HCT116 (cell line): ENCODE data around the gene TNRC6B. TPM values are rescaled to one million over a fixed set of nuclear protein-coding genes. Genes with fewer than 3 reads are reported as not detected.

Experiments
- ATAC-seq: fragments of 200-7000 bp; cut with Tn5 transposase; 2 replicates; pipeline ENCODE4 v1.9.1; 2020; ENCODE audit warnings: mild to moderate bottlenecking, moderate library complexity
- BruUV-seq: library from RNA; stranded (reverse); fragments of 400-500 nt; replicated peaks from 2 replicates; lab custom pipeline; 2021; lab: Mats Ljungman, UMichigan
- CTCF ChIA-PET: fragments of 300-600 bp; sonication (Branson Sonifier 250); formaldehyde crosslinking; loops from one replicate; lab custom pipeline; 2021; ENCODE audit warnings: antibody characterized with exemption; lab: Charles Lee
- POLR2A ChIA-PET: fragments of 300-600, 350-600 bp; sonication (Branson Sonifier 250); formaldehyde crosslinking; loops from one replicate; lab custom pipeline; 2021; ENCODE audit warnings: antibody characterized with exemption; lab: Charles Lee
- RAD21 ChIA-PET, 2 experiments: fragments of 300-600 bp; sonication (Branson Sonifier 250); formaldehyde crosslinking; loops; one replicate each; lab custom pipeline; 2023; ENCODE audit warnings: low total read pairs in 2 of 2; ENCODE audit not compliant: uncharacterized antibody in 2 of 2, unreplicated experiment in 2 of 2, low non-redundant PET in 1 of 2; lab: Charles Lee
- DNase-seq: peaks from one replicate; pipeline ENCODE4 v3.0.0-alpha.2; 2010; ENCODE audit warnings: low read depth, low spot score
- H2AFZ ChIP-seq: fragments of 200-600 bp; shearing (Covaris generic), sonication (generic); 2 replicates; pipeline ENCODE4 v1.6.1; 2017; ENCODE audit warnings: low read depth, mixed run types, mixed read lengths, antibody characterized with exemption, low read length; ENCODE audit not compliant: poor library complexity, severe bottlenecking
- H3K27ac ChIP-seq: 2 replicates; pipeline ENCODE4 v1.5.1; 2012; ENCODE audit warnings: low read depth, low read length
- H3K27me3 ChIP-seq: fragments of 200-600 bp; sonication (generic); 2 replicates; pipeline ENCODE4 v1.6.1; 2016; ENCODE audit warnings: mixed run types, low read length, mixed read lengths; ENCODE audit not compliant: insufficient read depth
- H3K36me3 ChIP-seq, 2 experiments: fragments of 200-500 bp in 1 of 2; fragments of 200-600 bp in 1 of 2; sonication (Bioruptor generic) in 1 of 2; sonication (generic) in 1 of 2; 2 replicates each; pipeline versions ENCODE4 v1.5.1 to v1.6.1; 2014 to 2016; ENCODE audit warnings: low read length in 2 of 2, inconsistent platforms in 1 of 2, mixed read lengths in 1 of 2, mixed run types in 1 of 2; ENCODE audit not compliant: insufficient read depth in 2 of 2, control insufficient read depth in 1 of 2
- H3K4me1 ChIP-seq, 2 experiments: fragments of 200-600 bp in 1 of 2; sonication (generic) in 1 of 2; 2 replicates each; pipeline versions ENCODE4 v1.5.1 to v1.6.1; 2012 to 2017; ENCODE audit warnings: low read length in 2 of 2, inconsistent platforms in 1 of 2, mild to moderate bottlenecking in 1 of 2, mixed read lengths in 1 of 2, mixed run types in 1 of 2, moderate library complexity in 1 of 2; ENCODE audit not compliant: insufficient read depth in 2 of 2, control insufficient read depth in 1 of 2
- H3K4me2 ChIP-seq: fragments of 200-600 bp; sonication (generic); 2 replicates; pipeline ENCODE4 v1.6.1; 2017; ENCODE audit warnings: mixed run types, low read length, mixed read lengths
- H3K4me3 ChIP-seq, 2 experiments: fragments of 200-600 bp in 1 of 2; sonication (generic) in 1 of 2; replicated peaks in 1 of 2; 2 replicates each; pipeline ENCODE4 v1.5.1; 2011 to 2016; ENCODE audit warnings: low read length in 2 of 2, control low read depth in 1 of 2, low read depth in 1 of 2, mild to moderate bottlenecking in 1 of 2, mixed read lengths in 1 of 2, mixed run types in 1 of 2
- H3K79me2 ChIP-seq: fragments of 200-600 bp; sonication (generic); 2 replicates; pipeline ENCODE4 v1.6.1; 2017; ENCODE audit warnings: mild to moderate bottlenecking, mixed run types, low read length, moderate library complexity, mixed read lengths; ENCODE audit not compliant: insufficient read depth
- H3K9ac ChIP-seq: fragments of 200-600 bp; sonication (generic); 2 replicates; pipeline ENCODE4 v1.6.1; 2016; ENCODE audit warnings: low read length, mixed read lengths
- H3K9me2 ChIP-seq: fragments of 200-600 bp; sonication (generic), shearing (Covaris generic); 2 replicates; pipeline ENCODE4 v1.6.1; 2017; ENCODE audit warnings: mixed run types, mild to moderate bottlenecking, moderate library complexity; ENCODE audit not compliant: insufficient read depth
- H3K9me3 ChIP-seq, 2 experiments: fragments of 200-500 bp in 1 of 2; fragments of 200-600 bp in 1 of 2; sonication (Bioruptor generic) in 1 of 2; sonication (generic) in 1 of 2; 2 replicates each; pipeline ENCODE4 v1.6.1; 2014 to 2017; ENCODE audit warnings: low read length in 2 of 2, mixed read lengths in 2 of 2, inconsistent platforms in 1 of 2, low read depth in 1 of 2, mild to moderate bottlenecking in 1 of 2, mixed run types in 1 of 2, moderate library complexity in 1 of 2; ENCODE audit not compliant: control insufficient read depth in 1 of 2, insufficient read depth in 1 of 2
- H4K20me1 ChIP-seq: fragments of 200-600 bp; sonication (generic), shearing (Covaris generic); 2 replicates; pipeline ENCODE4 v1.6.1; 2017; ENCODE audit warnings: mixed run types, mild to moderate bottlenecking, moderate library complexity; ENCODE audit not compliant: insufficient read depth
- ATF3 ChIP-seq: IDR thresholded peaks from 2 replicates; pipeline ENCODE4 v1.6.1; 2012
- EGR1 ChIP-seq: IDR thresholded peaks from 2 replicates; pipeline ENCODE4 v1.6.1; 2012; ENCODE audit warnings: low read depth
- EZH2 ChIP-seq: fragments of 200-600 bp; sonication (generic); IDR thresholded peaks from 2 replicates; pipeline ENCODE4 v1.6.1; 2017; ENCODE audit warnings: antibody characterized with exemption, mixed run types
- EZH2phosphoT487 ChIP-seq: fragments of 200-600 bp; IDR thresholded peaks from 2 replicates; pipeline ENCODE4 v1.6.1; 2018; ENCODE audit warnings: antibody characterized with exemption, borderline replicate concordance
- JUND ChIP-seq: IDR thresholded peaks from 2 replicates; pipeline ENCODE4 v1.6.1; 2012
- RAD21 ChIP-seq: IDR thresholded peaks from 2 replicates; pipeline ENCODE4 v1.6.1; 2012; ENCODE audit warnings: low read depth, mild to moderate bottlenecking
- SIN3A ChIP-seq: IDR thresholded peaks from 2 replicates; pipeline ENCODE4 v1.6.1; 2012; ENCODE audit warnings: low read depth
- SP1 ChIP-seq: IDR thresholded peaks from 2 replicates; pipeline ENCODE4 v1.6.1; 2012; ENCODE audit warnings: low read depth
- SRF ChIP-seq: IDR thresholded peaks from 2 replicates; pipeline ENCODE4 v1.6.1; 2012; ENCODE audit warnings: low read depth
- TCF7L2 ChIP-seq: IDR thresholded peaks from 2 replicates; pipeline ENCODE4 v1.7.0; 2011; ENCODE audit warnings: borderline replicate concordance, inconsistent platforms; ENCODE audit not compliant: insufficient read depth, insufficient read length; ENCODE audit errors: extremely low read depth
- intact Hi-C: fragments of 100-400 bp; cut with micrococcal nuclease; formaldehyde crosslinking; loops from 2 replicates; pipeline ENCODE4 v1.10.0; 2022
- total RNA-seq: library from RNA; stranded (reverse); gene quantifications from one replicate; pipeline ENCODE4 v1.2.1, GENCODE V29; 2021; ENCODE audit not compliant: unreplicated experiment
- TF ChIP-seq, protein P1 (sequence below): IDR thresholded peaks from 2 replicates; pipeline ENCODE4 v1.6.1; 2011; ENCODE audit warnings: mild to moderate bottlenecking, low read length, moderate library complexity; ENCODE audit not compliant: insufficient replicate concordance; ENCODE audit errors: extremely low read depth

TNRC6B gene
- total RNA-seq, 1 experiment from 2014 or later = 29.8 TPM

DNA sequence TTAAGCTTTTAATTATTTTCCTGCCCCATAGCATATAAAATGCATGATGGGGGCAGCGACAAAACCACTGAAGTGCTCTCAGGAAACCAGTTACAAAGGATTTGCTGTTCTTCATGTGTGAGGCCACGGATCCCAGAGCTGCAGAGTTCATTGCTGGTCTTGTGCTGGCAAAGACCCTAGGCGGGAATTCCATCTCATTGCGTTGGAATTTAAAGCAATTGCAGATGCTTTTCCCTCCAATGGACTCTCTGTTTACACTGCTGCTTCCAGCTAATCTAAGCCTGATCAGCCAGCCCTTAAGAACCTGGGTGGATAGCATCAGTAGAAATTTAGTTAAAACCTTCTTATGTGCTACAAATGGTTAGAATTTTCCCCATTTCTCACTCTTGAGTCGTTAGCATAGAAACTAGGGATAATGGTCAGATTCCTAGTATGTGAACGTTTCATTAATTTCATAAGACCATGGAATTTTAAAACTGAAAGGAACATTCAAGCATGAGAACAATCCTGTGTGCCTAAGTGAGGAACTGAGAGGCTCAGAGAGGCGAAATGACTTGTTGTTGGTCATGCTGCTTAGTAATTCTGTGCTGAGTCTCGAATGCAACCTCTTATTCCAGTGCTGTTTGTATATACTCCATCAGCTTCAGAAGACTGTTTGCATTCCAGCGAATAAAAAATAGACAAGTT lies 132.5 kb downstream of the TNRC6B start:
- no peak overlapping the region for H2AFZ ChIP-seq
- H4K20me1 ChIP-seq = no peaks in the 10 kb centered on the region
- no peaks in the 10 kb centered on the region for H3K79me2 ChIP-seq
- H3K36me3 ChIP-seq = peaks cover 21 to 30% of the 10 kb centered on the region in 2 experiments
- H3K9ac ChIP-seq = no peak overlapping the region
- ChIA-PET CTCF (no interaction called here), POLR2A (no interaction called here), RAD21 (no interaction called here)
- no peak overlapping the region for H3K27ac ChIP-seq
- H3K27me3 ChIP-seq = no peaks in the 10 kb centered on the region
- ATAC-seq (no peak), DNase-seq (no peak)
- no peaks in the 10 kb centered on the region for H3K9me2 ChIP-seq
- no peaks in the 10 kb centered on the region for H3K9me3 ChIP-seq
- BruUV-seq = no TSS peak
- no peak for TF ChIP-seq EGR1
- no peak for TF ChIP-seq TCF7L2
- TF ChIP-seq SRF = no peak
- TF ChIP-seq, protein P1, sequence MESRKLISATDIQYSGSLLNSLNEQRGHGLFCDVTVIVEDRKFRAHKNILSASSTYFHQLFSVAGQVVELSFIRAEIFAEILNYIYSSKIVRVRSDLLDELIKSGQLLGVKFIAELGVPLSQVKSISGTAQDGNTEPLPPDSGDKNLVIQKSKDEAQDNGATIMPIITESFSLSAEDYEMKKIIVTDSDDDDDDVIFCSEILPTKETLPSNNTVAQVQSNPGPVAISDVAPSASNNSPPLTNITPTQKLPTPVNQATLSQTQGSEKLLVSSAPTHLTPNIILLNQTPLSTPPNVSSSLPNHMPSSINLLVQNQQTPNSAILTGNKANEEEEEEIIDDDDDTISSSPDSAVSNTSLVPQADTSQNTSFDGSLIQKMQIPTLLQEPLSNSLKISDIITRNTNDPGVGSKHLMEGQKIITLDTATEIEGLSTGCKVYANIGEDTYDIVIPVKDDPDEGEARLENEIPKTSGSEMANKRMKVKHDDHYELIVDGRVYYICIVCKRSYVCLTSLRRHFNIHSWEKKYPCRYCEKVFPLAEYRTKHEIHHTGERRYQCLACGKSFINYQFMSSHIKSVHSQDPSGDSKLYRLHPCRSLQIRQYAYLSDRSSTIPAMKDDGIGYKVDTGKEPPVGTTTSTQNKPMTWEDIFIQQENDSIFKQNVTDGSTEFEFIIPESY = no peak
- no peak for TF ChIP-seq EZH2phosphoT487
- no peak for TF ChIP-seq RAD21
- no peak for TF ChIP-seq ATF3
- no peak for TF ChIP-seq JUND
- no peak for TF ChIP-seq EZH2
- no peak for TF ChIP-seq SP1
- no peak for TF ChIP-seq SIN3A
- no peak overlapping the region for H3K4me3 ChIP-seq
- H3K4me2 ChIP-seq = no peak overlapping the region
- H3K4me1 ChIP-seq = no peaks in the 10 kb centered on the region
- intact Hi-C loops = no loop called here
